ENCODE data around the gene CTDSP2.

DNA sequence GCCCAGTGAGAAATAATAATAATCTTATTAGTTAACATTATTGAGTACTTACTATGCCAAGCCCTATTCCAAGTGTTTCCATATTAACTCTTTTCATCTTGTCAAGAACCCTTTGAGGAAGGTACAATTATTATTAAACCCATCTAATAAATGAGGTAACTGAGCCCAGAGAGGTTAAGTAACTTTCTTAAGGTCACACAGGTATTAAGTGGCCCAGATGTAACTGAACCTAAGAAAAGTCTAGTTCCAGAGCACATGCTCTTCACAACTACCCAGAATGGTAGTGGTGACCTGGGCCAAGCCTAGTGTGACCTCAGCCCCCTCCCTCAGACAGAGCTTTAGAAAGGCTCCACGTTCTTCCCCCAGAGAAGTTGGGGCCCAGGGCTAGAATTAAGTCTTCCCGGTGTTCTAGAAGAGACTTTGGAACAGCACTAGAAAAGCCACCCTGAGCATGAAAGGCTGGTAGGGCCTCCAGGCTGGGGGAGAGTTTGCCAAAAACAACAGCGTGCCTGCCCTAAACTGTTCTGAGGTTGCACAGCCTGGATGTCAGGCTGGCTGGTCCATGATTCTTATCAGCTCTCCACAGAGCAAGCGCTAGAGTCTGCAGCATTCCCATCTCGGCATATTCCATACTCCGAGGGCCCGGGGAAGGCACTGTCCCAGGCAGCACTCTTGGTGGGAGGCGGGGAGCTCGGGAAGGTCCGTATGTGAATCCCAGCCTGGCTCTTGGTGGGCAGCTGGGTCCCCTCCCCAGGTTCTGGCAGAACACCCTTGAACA lies 41.3 kb upstream of the CTDSP2 start:
- no peak for TF ChIP-seq FOSL1 (IDR thresholded peaks at IDR 0.05; ENCODE audit: insufficient read depth, low read depth, low read length)
- no peak for TF ChIP-seq SAP30 (IDR thresholded peaks at IDR 0.05; ENCODE audit: insufficient read depth, insufficient replicate concordance, low read length)

All from H1 (cell line).